LNCAP (cell line): Measurements from ENCODE around the gene ATXN3L.

Experiments
- TF ChIP-seq, protein P1 (sequence below): fragments of 450-650 bp; IDR thresholded peaks from 2 replicates; pipeline ENCODE4 v1.5.1; 2017; ENCODE audit warnings: mild to moderate bottlenecking

ATXN3L gene

DNA sequence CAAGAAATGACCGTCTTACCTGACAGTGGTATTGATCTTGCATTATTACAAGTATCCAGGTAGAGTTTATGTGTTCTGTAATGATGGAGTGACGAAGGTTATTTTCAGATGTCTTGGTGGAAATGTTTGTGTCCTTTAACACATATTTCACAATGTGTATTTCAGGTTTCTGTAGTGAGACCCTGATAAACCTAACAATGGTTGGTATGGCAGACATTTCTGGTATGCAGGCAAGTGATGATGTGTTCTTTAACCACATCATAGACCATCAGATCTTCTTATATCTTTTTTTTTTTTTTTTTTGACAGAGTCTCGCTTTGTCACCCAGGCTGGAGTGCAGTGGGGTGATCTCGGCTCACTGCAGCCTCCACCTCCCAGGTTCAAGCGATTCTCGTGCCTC is 14.6 kb upstream of the ATXN3L start:
- TF ChIP-seq, protein P1, sequence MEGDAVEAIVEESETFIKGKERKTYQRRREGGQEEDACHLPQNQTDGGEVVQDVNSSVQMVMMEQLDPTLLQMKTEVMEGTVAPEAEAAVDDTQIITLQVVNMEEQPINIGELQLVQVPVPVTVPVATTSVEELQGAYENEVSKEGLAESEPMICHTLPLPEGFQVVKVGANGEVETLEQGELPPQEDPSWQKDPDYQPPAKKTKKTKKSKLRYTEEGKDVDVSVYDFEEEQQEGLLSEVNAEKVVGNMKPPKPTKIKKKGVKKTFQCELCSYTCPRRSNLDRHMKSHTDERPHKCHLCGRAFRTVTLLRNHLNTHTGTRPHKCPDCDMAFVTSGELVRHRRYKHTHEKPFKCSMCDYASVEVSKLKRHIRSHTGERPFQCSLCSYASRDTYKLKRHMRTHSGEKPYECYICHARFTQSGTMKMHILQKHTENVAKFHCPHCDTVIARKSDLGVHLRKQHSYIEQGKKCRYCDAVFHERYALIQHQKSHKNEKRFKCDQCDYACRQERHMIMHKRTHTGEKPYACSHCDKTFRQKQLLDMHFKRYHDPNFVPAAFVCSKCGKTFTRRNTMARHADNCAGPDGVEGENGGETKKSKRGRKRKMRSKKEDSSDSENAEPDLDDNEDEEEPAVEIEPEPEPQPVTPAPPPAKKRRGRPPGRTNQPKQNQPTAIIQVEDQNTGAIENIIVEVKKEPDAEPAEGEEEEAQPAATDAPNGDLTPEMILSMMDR = no peak

DNA sequence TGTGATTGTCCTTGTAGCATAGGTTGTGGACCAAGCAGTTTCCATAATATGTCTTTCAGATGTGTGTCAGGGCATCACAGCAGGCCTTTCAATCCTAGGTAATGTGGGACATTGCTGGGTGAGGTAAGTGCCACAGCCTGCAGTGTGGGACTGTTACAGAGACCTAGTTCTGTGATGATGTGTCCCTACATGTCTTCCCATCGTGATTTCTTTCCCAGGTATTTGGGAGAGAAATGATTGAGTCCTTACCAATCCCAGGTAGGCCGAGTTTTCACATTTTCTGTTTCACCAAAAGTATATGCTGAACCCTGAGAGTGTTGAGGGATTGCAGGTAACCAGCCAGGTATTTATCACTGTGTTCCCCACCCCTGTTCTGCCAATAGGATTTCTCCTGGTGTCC is 10.6 kb upstream of the ATXN3L start:
- TF ChIP-seq, protein P1 = no peak

GRCh38 chrX:13327666-13328065 is 7.8 kb upstream of the ATXN3L start:
- TF ChIP-seq, protein P1 = no peak

GRCh38 chrX:13323241-13323640 is 3.4 kb upstream of the ATXN3L start:
- TF ChIP-seq, protein P1 = no peak

- TF ChIP-seq, protein P1 = no peak
Observed at GRCh38 chrX:13317366-13317765, 2.5 kb downstream of the ATXN3L start.

- TF ChIP-seq, protein P1 = no peak
Observed at GRCh38 chrX:13311560-13311959, 8.3 kb downstream of the ATXN3L start.

DNA sequence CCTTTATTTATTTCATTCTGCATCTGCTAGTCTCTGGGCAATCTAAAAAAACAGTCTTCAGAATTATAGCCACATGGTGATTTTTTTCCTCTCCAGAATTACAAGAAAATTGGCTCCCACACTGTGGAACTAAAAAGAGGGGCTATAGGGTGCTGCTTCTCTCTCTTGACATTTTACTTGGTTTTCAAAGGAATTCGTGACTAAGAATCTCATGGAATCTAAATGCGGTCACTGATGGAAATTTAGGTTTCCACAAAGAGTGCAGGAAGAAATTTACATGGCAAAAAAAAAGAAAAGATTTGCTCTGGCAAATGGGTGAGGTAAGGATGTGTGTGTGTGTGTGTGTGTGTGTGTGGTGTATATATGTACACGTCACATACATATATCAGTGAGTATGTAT is 10.2 kb downstream of the ATXN3L start:
- TF ChIP-seq, protein P1 = no peak

GRCh38 chrX:13307041-13307440 is 12.8 kb downstream of the ATXN3L start:
- TF ChIP-seq, protein P1 = no peak
